Measurements from ENCODE around the gene RLN3.

DNA sequence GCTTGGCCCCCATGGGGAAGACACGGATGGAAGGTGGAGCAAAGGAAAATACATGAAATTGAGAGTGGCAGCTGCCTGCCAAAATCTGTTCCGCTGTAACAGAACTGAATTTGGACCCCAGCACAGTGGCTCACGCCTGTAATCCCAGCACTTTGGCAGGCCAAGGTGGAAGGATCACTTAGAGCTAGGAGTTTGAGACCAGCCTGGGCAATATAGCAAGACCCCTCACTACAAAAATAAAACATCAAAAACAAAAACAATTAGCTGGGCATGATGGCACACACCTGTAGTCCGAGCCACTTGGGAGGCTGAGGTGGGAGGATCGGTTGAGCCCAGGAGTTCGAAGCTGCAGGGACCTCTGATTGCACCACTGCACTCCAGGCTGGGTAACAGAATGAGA, 24.5 kb downstream of the RLN3 start:
- TF ChIP-seq GATA2 (IDR thresholded peaks at IDR 0.05; ENCODE audit: low read depth, low read length) (no peak), GATA3 (IDR thresholded peaks at IDR 0.05; ENCODE audit: low read depth, low read length) (no peak)

All from SH-SY5Y (cell line).